K562 (cell line): ENCODE measurements around the gene PRICKLE2. TPM values are rescaled to one million over a fixed set of nuclear protein-coding genes. Genes with fewer than 3 reads are reported as not detected.

Experiments
- ATAC-seq: fragments of 200-7000 bp; cut with Tn5 transposase; 3 replicates; pipeline ENCODE4 v1.9.1; 2020; ENCODE audit warnings: moderate library complexity
- BruUV-seq: library from RNA; stranded (reverse); fragments of 400-500 nt; replicated peaks from 2 replicates; lab custom pipeline; 2021; lab: Mats Ljungman, UMichigan
- CTCF ChIA-PET: fragments of 300-600 bp; formaldehyde crosslinking; extraction: SDS; loops from one replicate; lab custom pipeline; 2021; ENCODE audit warnings: low intra/inter-chr PET ratio; lab: Yijun Ruan, JAX
- POLR2A ChIA-PET: fragments of 300-600, 350-650 bp; sonication (Branson Sonifier 250); formaldehyde crosslinking; extraction: SDS; loops from one replicate; lab custom pipeline; 2021; ENCODE audit warnings: antibody characterized with exemption, inconsistent platforms; lab: Yijun Ruan, JAX
- DNase-seq, 4 experiments: peaks; one replicate each; pipeline versions ENCODE4 v3.0.0 to v3.0.0-alpha.2; 2011 to 2018; ENCODE audit warnings: low spot score in 3 of 4, mixed read lengths in 3 of 4; ENCODE audit errors: extremely low read depth in 1 of 4
- FAIRE-seq: peaks from 2 replicates; lab custom pipeline; 2011; peaks lifted over from hg19 to GRCh38; lab: Jason Lieb, UNC
- H2AFZ ChIP-seq: 2 replicates; pipeline ENCODE4 v1.6.0; 2011; ENCODE audit warnings: low read depth, low read length, control low read depth, inconsistent platforms
- H3K27ac ChIP-seq: fragments of 200-600 bp; 3 replicates; pipeline ENCODE4 v1.8.0; 2011; ENCODE audit warnings: low read depth, mild to moderate bottlenecking, control low read depth, inconsistent platforms, low read length, moderate library complexity, mixed read lengths; ENCODE audit errors: extremely low read depth
- H3K27me3 ChIP-seq, 2 experiments: fragments of 300-600 bp in 1 of 2; 2 replicates in 1 of 2; 3 replicates in 1 of 2; pipeline versions ENCODE4 v1.6.0 to v1.8.0; 2011; ENCODE audit warnings: inconsistent platforms in 2 of 2, low read length in 2 of 2, mild to moderate bottlenecking in 1 of 2, mixed read lengths in 1 of 2, moderate library complexity in 1 of 2; ENCODE audit not compliant: control insufficient read depth in 2 of 2, insufficient read depth in 2 of 2
- H3K36me3 ChIP-seq: fragments of 300-600 bp; 3 replicates; pipeline ENCODE4 v1.8.0; 2011; ENCODE audit warnings: mild to moderate bottlenecking, low read length, inconsistent platforms; ENCODE audit not compliant: control insufficient read depth, insufficient read depth
- H3K4me1 ChIP-seq, 2 experiments: fragments of 200-600 bp in 1 of 2; replicated peaks in 1 of 2; 2 replicates in 1 of 2; 3 replicates in 1 of 2; pipeline versions ENCODE4 v1.5.1 to v1.8.0; 2011; ENCODE audit warnings: inconsistent platforms in 2 of 2, low read length in 2 of 2, mild to moderate bottlenecking in 1 of 2, mixed read lengths in 1 of 2, moderate library complexity in 1 of 2; ENCODE audit not compliant: control insufficient read depth in 2 of 2, insufficient read depth in 2 of 2
- H3K4me2 ChIP-seq: 2 replicates; pipeline ENCODE4 v1.6.1; 2011; ENCODE audit warnings: low read length, control low read depth, inconsistent platforms, mixed read lengths; ENCODE audit not compliant: insufficient read depth
- H3K4me3 ChIP-seq: fragments of 200-600 bp; sonication (generic), shearing (Covaris generic); 2 replicates; pipeline ENCODE4 v1.5.1; 2016; ENCODE audit warnings: control low read depth, inconsistent platforms
- H3K79me2 ChIP-seq: fragments of 200-600 bp; 3 replicates; pipeline ENCODE4 v1.8.0; 2011; ENCODE audit warnings: low read length, inconsistent platforms; ENCODE audit not compliant: control insufficient read depth, insufficient read depth
- H3K9ac ChIP-seq, 2 experiments: 2 replicates each; pipeline versions ENCODE4 v1.6.0 to v1.6.1; 2011; ENCODE audit warnings: low read depth in 2 of 2, low read length in 2 of 2, control low read depth in 1 of 2, inconsistent platforms in 1 of 2, mild to moderate bottlenecking in 1 of 2, mixed read lengths in 1 of 2; ENCODE audit not compliant: insufficient read depth in 1 of 2
- H3K9me1 ChIP-seq: one replicate; pipeline ENCODE4 v1.6.0; 2011; ENCODE audit warnings: inconsistent platforms, mild to moderate bottlenecking, low read length, moderate library complexity; ENCODE audit not compliant: control insufficient read depth, insufficient read depth
- H3K9me3 ChIP-seq: replicated peaks from 2 replicates; pipeline ENCODE4 v1.5.1; 2011; ENCODE audit warnings: low read depth, low read length, inconsistent platforms; ENCODE audit not compliant: control insufficient read depth, insufficient read depth
- H4K20me1 ChIP-seq: replicated peaks from 2 replicates; pipeline ENCODE4 v1.6.1; 2011; ENCODE audit warnings: low read length, inconsistent platforms, mixed read lengths; ENCODE audit not compliant: control insufficient read depth, insufficient read depth
- ZFPM2 ChIP-seq: fragments of 250-450 bp; sonication (Bioruptor Pico); IDR thresholded peaks from 2 replicates; pipeline ENCODE4 v1.5.1; 2022; ENCODE audit warnings: mild to moderate bottlenecking
- WGBS: fragments of 100-300 bp; shearing (Covaris generic); methylation state at CpG from one replicate; pipeline ENCODE4 v1.1.6; 2016; ENCODE audit warnings: low coverage, mixed read lengths; ENCODE audit not compliant: insufficient coverage; ENCODE audit errors: missing lambda C conversion rate; 5-methylcytosine and 5-hydroxymethylcytosine counted together
- in situ Hi-C: fragments of 300-500 bp; cut with MboI; formaldehyde crosslinking; loops from 4 replicates; pipeline ENCODE4 v1.15.0; 2018; ENCODE audit warnings: inconsistent platforms, mixed read lengths
- intact Hi-C: fragments of 100-400 bp; cut with micrococcal nuclease; formaldehyde crosslinking; loops from 2 replicates; pipeline ENCODE4 v1.14.2; 2022
- polyA plus RNA-seq, 8 experiments: library from polyadenylated mRNA; depleted of rRNA in 4 of 8; stranded (reverse) in 5 of 8; unstranded in 3 of 8; fragments of >200 nt; fragmentation: Nextera tagmentation in 2 of 8; fragmentation: Illumina TruSeq in 1 of 8; extraction: Ambion mirVana in 2 of 8; extraction: Trizol in 1 of 8; gene quantifications; 2 replicates each; pipeline versions ENCODE4 v1.2.1 to v1.2.3, GENCODE V29; 2011 to 2014; ENCODE audit warnings: inconsistent platforms in 1 of 8, missing spikeins in 1 of 8
- total RNA-seq, 7 experiments: library from RNA; depleted of rRNA in 6 of 7; stranded (reverse); fragments of >200 nt in 6 of 7; fragmentation: Illumina TruSeq in 2 of 7; extraction: Trizol in 2 of 7; gene quantifications; 2 replicates each; pipeline versions ENCODE4 v1.2.1 to v1.2.3, GENCODE V29; 2011 to 2021; ENCODE audit warnings: low replicate concordance in 1 of 7
- TF ChIP-seq, protein P1 (sequence below), 3 experiments: fragments of 200-800 bp in 1 of 3; fragments of 250-450 bp in 1 of 3; fragments of 450-650 bp in 1 of 3; sonication (Bioruptor Pico) in 1 of 3; sonication (Bioruptor generic) in 1 of 3; formaldehyde crosslinking in 1 of 3; IDR thresholded peaks; 2 replicates each; pipeline versions ENCODE4 v1.6.1 to v1.8.0; 2016 to 2022; ENCODE audit warnings: mild to moderate bottlenecking in 2 of 3, missing genetic modification characterization in 2 of 3, missing compliant biosample characterization in 1 of 3, moderate library complexity in 1 of 3

PRICKLE2 gene
- total and polyA plus RNA-seq, 9 of the 15 experiments (the other 6 are each of a cell fraction or from before 2014, with no cell fraction given), result 0.07 to 0.09 TPM; not detected in 7

DNA sequence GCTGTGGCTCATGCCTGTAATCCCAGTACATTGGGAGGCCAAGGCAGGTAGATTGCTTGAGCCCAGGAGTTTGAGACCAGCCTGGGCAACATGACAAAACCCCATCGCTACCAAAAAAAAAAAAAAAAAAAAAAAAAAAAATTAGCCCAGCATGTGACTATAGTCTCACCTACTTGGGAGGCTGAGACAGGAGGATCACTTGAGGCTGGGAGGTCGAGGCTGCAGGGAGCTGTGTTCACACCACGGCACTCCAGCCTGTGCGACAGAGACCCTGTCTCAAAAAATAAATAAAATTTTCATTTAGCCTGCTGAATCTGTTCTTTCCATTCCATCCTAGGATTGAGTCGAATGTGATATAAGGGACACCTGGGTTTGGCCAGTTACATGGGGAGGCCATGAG is 14.6 kb upstream of the PRICKLE2 start:
- Histone ChIP-seq H3K9ac (no peak overlapping the region), H3K4me3 (no peak overlapping the region), H2AFZ (no peak overlapping the region), H3K9me1 (no peaks in the 10 kb centered on the region), H3K27me3 (no peaks in the 10 kb centered on the region), H3K36me3 (no peaks in the 10 kb centered on the region), H4K20me1 (no peaks in the 10 kb centered on the region), H3K9me3 (no peaks in the 10 kb centered on the region), H3K4me2 (no peak overlapping the region), H3K27ac (no peak overlapping the region), H3K79me2 (no peaks in the 10 kb centered on the region), H3K4me1 (no peaks in the 10 kb centered on the region)
- no TSS peak for BruUV-seq
- CTCF ChIA-PET, result no interaction called here
- no peak for TF ChIP-seq ZFPM2 (CRISPR knock-in tag)
- TF ChIP-seq, protein P1, sequence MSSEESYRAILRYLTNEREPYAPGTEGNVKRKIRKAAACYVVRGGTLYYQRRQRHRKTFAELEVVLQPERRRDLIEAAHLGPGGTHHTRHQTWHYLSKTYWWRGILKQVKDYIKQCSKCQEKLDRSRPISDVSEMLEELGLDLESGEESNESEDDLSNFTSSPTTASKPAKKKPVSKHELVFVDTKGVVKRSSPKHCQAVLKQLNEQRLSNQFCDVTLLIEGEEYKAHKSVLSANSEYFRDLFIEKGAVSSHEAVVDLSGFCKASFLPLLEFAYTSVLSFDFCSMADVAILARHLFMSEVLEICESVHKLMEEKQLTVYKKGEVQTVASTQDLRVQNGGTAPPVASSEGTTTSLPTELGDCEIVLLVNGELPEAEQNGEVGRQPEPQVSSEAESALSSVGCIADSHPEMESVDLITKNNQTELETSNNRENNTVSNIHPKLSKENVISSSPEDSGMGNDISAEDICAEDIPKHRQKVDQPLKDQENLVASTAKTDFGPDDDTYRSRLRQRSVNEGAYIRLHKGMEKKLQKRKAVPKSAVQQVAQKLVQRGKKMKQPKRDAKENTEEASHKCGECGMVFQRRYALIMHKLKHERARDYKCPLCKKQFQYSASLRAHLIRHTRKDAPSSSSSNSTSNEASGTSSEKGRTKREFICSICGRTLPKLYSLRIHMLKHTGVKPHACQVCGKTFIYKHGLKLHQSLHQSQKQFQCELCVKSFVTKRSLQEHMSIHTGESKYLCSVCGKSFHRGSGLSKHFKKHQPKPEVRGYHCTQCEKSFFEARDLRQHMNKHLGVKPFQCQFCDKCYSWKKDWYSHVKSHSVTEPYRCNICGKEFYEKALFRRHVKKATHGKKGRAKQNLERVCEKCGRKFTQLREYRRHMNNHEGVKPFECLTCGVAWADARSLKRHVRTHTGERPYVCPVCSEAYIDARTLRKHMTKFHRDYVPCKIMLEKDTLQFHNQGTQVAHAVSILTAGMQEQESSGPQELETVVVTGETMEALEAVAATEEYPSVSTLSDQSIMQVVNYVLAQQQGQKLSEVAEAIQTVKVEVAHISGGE (CRISPR knock-in tag; IDR thresholded peaks at IDR 0.05), result 0 out of 6 replicates have a peak, but pooled peaks of 1 of the 3 experiments have one; percentile 50
- FAIRE-seq (no peak), ATAC-seq (no peak), DNase-seq (no peak)
- intact Hi-C loops, result no loop called here
- 0% methylated on average over 4 of the region's 5 CpGs for WGBS
- in situ Hi-C loops, result no loop called here
- POLR2A ChIA-PET, result no interaction called here
